Measurements from ENCODE around the gene IP6K2. TPM values are rescaled to one million over a fixed set of nuclear protein-coding genes. Genes with fewer than 3 reads are reported as not detected.
"Not testable (repeated sequence)": the region's sequence is repeated elsewhere in the genome, so short reads cannot be mapped to it uniquely, and the experiment has no call there.

Gene IP6K2
- total RNA-seq, 4 donors from 2014 or later, result 45.6 to 91.7 (median 78.0) TPM

DNA sequence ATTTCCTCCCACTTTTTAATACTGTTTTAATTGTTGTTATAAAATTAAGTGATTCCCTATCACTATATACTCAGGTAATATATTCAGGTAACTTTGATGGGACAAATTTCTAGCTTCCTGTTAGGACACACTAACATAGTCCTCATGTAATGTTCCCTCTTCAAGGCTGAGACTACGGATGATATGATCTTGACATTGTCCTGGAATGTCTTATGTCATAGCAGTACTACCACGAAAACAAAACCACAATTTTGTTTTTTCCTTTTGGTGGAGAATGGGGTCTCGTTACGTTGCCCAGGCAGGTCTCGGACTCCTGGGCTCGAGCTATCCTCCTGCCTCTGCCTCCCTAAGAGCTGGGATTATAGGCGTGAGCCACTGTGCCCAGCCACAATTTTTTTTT is 26.8 kb upstream of the IP6K2 start:
- intact Hi-C loops (cut with DNase I; ENCODE audit: low total_unique reads), result no loop called here
- H3K9me3 ChIP-seq, result no peaks in the 10 kb centered on the region
- no peak overlapping the region for H3K4me3 ChIP-seq
- no peaks in the 10 kb centered on the region for H3K36me3 ChIP-seq
- peaks cover 4 to 10% of the 10 kb centered on the region in 2 donors for H3K4me1 ChIP-seq
- no peak for TF ChIP-seq POLR2A (IDR thresholded peaks at IDR 0.05)
- TF ChIP-seq, protein P1, sequence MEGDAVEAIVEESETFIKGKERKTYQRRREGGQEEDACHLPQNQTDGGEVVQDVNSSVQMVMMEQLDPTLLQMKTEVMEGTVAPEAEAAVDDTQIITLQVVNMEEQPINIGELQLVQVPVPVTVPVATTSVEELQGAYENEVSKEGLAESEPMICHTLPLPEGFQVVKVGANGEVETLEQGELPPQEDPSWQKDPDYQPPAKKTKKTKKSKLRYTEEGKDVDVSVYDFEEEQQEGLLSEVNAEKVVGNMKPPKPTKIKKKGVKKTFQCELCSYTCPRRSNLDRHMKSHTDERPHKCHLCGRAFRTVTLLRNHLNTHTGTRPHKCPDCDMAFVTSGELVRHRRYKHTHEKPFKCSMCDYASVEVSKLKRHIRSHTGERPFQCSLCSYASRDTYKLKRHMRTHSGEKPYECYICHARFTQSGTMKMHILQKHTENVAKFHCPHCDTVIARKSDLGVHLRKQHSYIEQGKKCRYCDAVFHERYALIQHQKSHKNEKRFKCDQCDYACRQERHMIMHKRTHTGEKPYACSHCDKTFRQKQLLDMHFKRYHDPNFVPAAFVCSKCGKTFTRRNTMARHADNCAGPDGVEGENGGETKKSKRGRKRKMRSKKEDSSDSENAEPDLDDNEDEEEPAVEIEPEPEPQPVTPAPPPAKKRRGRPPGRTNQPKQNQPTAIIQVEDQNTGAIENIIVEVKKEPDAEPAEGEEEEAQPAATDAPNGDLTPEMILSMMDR (IDR thresholded peaks at IDR 0.05), result no peak
- H3K27me3 ChIP-seq, result no peaks in the 10 kb centered on the region
- DNase-seq, result no peak
- H3K27ac ChIP-seq, result no peak overlapping the region

DNA sequence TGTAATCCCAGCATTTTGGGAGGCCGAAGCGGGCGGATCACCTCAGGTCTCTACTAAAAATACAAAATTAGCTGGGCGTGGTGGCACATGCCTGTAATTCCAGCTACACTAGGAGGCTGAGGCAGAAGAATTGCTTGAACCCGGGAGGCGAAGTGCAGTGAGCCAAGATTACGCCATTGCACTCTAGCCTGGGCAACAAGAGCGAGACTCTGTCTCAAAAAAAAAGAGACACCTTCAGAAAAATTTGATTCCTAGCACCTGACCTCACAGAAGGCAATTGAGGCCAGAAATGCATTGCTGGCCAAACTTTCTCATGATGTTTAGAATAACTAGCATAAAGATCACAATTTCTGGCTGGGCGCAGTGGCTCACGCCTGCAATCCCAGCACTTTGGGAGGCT is 24.2 kb upstream of the IP6K2 start:
- H3K9me3 ChIP-seq; H3K27ac ChIP-seq; H3K4me1 ChIP-seq; intact Hi-C loops (cut with DNase I; ENCODE audit: low total_unique reads); DNase-seq; H3K4me3 ChIP-seq; H3K27me3 ChIP-seq; H3K36me3 ChIP-seq: not testable (repeated sequence)

DNA sequence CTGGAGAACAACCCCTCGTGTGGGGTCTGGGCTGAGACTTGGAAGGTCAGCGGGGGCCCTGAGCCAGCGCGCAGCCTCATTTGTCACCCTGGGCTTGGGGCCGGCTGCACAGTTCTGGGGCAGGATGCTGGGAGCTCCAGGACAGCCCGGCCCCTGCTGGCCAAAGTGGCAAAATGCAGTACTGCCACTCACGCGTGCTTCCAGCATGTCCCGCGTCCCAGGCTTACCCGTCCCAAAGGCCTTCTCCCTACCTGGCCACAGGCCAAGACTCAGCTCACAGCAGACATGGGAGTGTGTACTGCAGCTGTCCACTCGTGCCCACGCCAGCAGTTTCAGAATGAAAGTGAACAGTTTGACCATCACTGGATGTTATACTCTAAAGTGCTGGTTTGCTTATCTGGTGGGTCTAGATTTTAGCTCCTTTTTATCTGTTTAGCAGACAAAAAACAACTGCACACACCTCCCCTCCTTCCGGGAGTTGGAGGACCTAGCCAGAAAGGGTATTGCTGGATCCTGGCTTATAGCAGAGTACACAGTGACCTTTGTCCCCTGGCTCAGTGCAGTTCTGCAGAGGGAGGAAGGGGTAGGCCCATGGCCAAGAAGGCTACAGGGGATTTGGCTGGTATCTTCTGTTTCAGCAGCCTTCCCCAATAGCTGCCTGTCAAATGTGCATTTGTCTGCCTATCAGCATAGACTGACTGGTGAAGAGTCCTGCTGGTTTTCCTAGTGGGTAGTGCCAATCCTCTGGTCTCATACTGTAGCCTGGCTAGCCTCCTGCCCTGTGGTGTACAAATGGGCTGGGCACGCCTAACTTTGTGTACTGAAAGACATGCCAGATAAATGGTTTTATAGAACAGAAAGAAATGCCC is 23.2 kb upstream of the IP6K2 start:
- DNase-seq, result peak; percentile 77 to 84
- H3K27ac ChIP-seq, result peak overlapping the region; percentile 63 to 71
- no peak overlapping the region for H3K4me3 ChIP-seq
- no peaks in the 10 kb centered on the region for H3K36me3 ChIP-seq
- intact Hi-C loops (cut with DNase I; ENCODE audit: low total_unique reads), result no loop called here
- no peaks in the 10 kb centered on the region for H3K9me3 ChIP-seq
- H3K27me3 ChIP-seq, result no peaks in the 10 kb centered on the region
- TF ChIP-seq POLR2A (IDR thresholded peaks at IDR 0.05), result no peak
- TF ChIP-seq, protein P1 (IDR thresholded peaks at IDR 0.05), result peak; percentile 77 to 90 (median 84)
- peaks cover 4 to 10% of the 10 kb centered on the region in 2 donors for H3K4me1 ChIP-seq

DNA sequence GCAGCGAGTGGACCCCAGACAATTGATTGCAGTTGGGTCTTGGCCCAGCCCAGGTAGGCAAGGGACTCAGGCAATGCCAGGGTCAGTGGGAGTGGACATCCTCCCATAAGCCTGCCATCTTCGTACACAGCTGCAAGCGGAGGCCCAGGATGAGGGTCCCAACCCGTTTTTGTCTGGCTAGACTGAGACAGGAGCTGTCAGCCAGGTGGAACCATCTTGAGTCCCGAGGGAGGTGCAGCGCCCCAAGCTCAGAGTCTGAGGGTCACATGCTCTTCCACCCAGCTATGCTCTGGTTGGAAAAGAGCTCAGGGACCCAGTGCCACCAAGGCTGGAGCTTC is 22.6 kb upstream of the IP6K2 start:
- TF ChIP-seq POLR2A (IDR thresholded peaks at IDR 0.05), result no peak
- TF ChIP-seq, protein P1 (IDR thresholded peaks at IDR 0.05), result no peak
- Histone ChIP-seq H3K36me3 (no peaks in the 10 kb centered on the region), H3K27ac (peak overlapping the region; percentile 63 to 71), H3K4me3 (no peak overlapping the region), H3K27me3 (no peaks in the 10 kb centered on the region), H3K4me1 (peaks cover 4 to 10% of the 10 kb centered on the region in 2 donors), H3K9me3 (no peaks in the 10 kb centered on the region)
- no peak for DNase-seq
- intact Hi-C loops (cut with DNase I; ENCODE audit: low total_unique reads), result no loop called here

DNA sequence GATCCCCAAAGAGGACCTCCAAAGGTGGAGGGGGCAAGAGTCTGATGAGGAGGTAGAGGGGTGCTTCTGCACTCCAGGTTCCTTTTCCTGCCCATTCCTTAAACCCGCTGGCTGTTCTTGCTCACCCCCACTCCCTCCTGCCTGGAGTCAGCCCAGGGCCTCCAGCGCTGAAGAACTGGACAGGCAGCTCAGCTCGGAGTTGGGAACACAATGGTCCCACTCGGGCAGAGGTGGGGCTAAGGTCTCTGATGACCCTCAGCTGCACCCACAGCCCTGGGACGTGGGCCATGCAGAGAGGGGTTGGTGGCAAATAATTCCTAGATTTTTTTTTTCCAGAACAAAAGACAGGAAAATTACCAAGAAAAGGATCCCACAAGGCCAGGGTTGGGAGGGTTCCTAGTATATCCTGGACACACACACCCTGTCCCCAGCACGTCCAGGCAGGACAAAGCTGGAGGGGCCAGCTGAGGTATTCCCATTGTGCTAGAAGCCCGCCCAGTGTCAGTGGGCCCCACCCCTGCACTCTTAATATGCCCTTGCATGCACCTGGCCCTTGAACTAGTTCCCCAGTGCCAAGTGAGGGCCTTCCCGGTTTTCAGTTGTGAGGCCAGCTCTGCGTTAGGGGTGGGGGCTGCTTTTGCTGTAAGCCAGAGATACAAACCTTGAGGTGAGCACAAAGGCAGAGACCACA is 22.1 kb upstream of the IP6K2 start:
- TF ChIP-seq POLR2A (IDR thresholded peaks at IDR 0.05), result no peak
- peak overlapping the region; percentile 63 to 71 for H3K27ac ChIP-seq
- no peak overlapping the region for H3K4me3 ChIP-seq
- peaks cover 4 to 10% of the 10 kb centered on the region in 2 donors for H3K4me1 ChIP-seq
- no peaks in the 10 kb centered on the region for H3K36me3 ChIP-seq
- no peaks in the 10 kb centered on the region for H3K27me3 ChIP-seq
- peak in 1 of 2 donors; percentile 37 for DNase-seq
- H3K9me3 ChIP-seq, result no peaks in the 10 kb centered on the region
- intact Hi-C loops (cut with DNase I; ENCODE audit: low total_unique reads), result no loop called here

DNA sequence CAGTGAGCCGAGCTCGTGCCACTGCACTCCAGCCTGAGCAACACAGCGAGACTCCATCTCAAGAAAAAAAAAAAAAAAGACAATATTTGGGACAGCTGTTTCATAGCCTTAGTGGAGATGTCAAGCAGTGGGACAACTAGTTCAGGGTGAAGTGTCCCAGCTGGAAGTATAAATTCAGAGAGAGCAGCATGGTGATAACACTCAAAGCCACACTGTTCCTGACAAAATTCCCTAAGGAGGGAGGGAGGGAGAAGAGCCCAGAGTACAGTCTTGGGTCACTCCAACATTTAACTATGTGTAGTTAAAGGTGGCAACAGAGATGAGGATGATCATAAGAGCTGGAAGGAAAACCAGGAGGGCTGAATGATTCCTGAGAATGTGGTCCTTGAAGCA is 21.1 kb upstream of the IP6K2 start:
- Histone ChIP-seq H3K27me3 (no peaks in the 10 kb centered on the region), H3K4me1 (peaks cover 4 to 10% of the 10 kb centered on the region in 2 donors), H3K4me3 (no peak overlapping the region), H3K36me3 (no peaks in the 10 kb centered on the region), H3K9me3 (no peaks in the 10 kb centered on the region), H3K27ac (peak overlapping the region in 1 of 2 donors; percentile 71)
- intact Hi-C loops (cut with DNase I; ENCODE audit: low total_unique reads), result no loop called here
- TF ChIP-seq, protein P1 (IDR thresholded peaks at IDR 0.05), result no peak
- DNase-seq, result no peak

DNA sequence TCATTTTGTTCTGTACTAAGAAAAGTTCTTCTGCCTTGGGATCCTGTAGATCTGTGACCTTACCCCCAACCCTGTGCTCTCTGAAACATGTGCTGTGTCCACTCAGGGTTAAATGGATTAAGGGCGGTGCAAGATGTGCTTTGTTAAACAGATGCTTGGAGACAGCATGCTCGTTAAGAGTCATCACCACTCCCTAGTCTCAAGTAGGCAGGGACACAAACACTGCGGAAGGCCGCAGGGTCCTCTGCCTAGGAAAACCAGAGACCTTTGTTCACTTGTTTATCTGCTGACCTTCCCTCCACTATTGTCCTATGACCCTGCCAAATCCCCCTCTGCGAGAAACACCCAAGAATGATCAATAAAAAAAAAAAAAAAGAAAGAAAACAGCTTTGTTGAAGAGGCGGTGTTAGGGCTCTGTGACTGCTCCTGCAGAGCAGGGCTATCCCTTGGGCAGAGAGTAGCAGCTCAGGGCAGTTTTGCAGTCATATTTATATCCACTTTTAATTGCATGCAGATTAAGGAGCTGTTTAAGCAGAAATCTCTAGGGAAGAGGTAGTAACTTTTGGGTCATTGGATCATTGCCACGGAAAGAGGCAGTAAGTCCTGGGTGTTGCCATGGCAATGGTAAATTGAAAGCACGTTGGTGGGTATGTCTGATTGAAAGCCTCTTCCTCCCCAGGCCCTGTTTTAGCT is 18.2 kb upstream of the IP6K2 start:
- H3K9me3 ChIP-seq; DNase-seq; H3K36me3 ChIP-seq; H3K27me3 ChIP-seq; H3K4me1 ChIP-seq; H3K4me3 ChIP-seq; intact Hi-C loops (cut with DNase I; ENCODE audit: low total_unique reads); H3K27ac ChIP-seq: not testable (repeated sequence)

DNA sequence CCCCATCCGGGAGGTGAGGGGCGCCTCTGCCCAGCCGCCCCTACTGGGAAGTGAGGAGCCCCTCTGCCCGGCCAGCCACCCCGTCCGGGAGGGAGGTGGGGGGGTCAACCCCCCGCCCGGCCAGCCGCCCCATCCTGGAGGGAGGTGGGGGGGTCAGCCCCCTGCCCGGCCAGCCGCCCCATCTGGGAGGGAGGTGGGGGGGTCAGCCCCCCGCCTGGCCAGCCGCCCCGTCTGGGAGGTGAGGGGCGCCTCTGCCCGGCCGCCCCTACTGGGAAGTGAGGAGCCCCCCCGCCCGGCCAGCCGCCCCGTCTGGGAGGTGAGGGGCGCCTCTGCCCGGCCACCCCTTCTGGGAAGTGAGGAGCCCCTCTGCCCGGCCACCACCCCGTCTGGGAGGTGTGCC is 17.5 kb upstream of the IP6K2 start:
- H3K4me1 ChIP-seq; H3K4me3 ChIP-seq; H3K36me3 ChIP-seq; H3K27ac ChIP-seq; H3K27me3 ChIP-seq; DNase-seq; intact Hi-C loops (cut with DNase I; ENCODE audit: low total_unique reads); H3K9me3 ChIP-seq: not testable (repeated sequence)
